Loucy (cell line): ENCODE measurements around the gene FBXO31.

Experiments used
- CTCF ChIP-seq: fragments of 200-600 bp; sonication (generic); conservative IDR thresholded peaks from 2 replicates; pipeline ENCODE4 v1.5.1; 2014; ENCODE audit warnings: mild to moderate bottlenecking, antibody characterized with exemption, low read length
- EZH2phosphoT487 ChIP-seq: fragments of 200-600 bp; IDR thresholded peaks from 2 replicates; pipeline ENCODE4 v1.6.1; 2018; ENCODE audit warnings: antibody characterized with exemption, mild to moderate bottlenecking, moderate library complexity, borderline replicate concordance

- TF ChIP-seq CTCF (no peak), EZH2phosphoT487 (no peak)
Measured at GRCh38 chr16:87295661-87296531, 87.7 kb downstream of the FBXO31 start.
